Measurements from ENCODE around the gene BANP. TPM values are rescaled to one million over a fixed set of nuclear protein-coding genes. Genes with fewer than 3 reads are reported as not detected.

BANP gene
- total and polyA plus RNA-seq, 2 of the 8 experiments (the other 6 are each of a cell fraction or from before 2014, with no cell fraction given): 25.8 to 39.8 TPM

DNA sequence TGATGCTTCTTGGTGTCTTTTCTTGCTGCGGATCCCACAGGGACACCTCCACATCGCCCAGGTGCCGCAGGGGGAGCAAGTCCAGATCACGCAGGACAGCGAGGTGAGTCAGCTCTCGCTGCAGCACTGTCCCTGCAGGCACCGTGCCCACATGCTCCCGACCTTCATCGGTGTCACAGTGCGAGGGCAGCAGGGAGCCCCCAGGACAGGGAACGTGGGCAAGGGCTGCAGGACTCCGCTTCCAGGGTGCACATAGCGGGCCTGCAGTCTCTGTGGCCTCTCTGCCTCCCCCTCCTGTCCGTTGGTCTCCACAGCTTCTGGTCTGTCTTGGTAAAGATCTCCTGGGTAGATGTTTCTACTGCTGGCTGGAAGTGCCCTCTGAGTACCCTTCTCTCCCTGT, 84.1 kb downstream of the BANP start (continued):
- TF ChIP-seq, protein P1, sequence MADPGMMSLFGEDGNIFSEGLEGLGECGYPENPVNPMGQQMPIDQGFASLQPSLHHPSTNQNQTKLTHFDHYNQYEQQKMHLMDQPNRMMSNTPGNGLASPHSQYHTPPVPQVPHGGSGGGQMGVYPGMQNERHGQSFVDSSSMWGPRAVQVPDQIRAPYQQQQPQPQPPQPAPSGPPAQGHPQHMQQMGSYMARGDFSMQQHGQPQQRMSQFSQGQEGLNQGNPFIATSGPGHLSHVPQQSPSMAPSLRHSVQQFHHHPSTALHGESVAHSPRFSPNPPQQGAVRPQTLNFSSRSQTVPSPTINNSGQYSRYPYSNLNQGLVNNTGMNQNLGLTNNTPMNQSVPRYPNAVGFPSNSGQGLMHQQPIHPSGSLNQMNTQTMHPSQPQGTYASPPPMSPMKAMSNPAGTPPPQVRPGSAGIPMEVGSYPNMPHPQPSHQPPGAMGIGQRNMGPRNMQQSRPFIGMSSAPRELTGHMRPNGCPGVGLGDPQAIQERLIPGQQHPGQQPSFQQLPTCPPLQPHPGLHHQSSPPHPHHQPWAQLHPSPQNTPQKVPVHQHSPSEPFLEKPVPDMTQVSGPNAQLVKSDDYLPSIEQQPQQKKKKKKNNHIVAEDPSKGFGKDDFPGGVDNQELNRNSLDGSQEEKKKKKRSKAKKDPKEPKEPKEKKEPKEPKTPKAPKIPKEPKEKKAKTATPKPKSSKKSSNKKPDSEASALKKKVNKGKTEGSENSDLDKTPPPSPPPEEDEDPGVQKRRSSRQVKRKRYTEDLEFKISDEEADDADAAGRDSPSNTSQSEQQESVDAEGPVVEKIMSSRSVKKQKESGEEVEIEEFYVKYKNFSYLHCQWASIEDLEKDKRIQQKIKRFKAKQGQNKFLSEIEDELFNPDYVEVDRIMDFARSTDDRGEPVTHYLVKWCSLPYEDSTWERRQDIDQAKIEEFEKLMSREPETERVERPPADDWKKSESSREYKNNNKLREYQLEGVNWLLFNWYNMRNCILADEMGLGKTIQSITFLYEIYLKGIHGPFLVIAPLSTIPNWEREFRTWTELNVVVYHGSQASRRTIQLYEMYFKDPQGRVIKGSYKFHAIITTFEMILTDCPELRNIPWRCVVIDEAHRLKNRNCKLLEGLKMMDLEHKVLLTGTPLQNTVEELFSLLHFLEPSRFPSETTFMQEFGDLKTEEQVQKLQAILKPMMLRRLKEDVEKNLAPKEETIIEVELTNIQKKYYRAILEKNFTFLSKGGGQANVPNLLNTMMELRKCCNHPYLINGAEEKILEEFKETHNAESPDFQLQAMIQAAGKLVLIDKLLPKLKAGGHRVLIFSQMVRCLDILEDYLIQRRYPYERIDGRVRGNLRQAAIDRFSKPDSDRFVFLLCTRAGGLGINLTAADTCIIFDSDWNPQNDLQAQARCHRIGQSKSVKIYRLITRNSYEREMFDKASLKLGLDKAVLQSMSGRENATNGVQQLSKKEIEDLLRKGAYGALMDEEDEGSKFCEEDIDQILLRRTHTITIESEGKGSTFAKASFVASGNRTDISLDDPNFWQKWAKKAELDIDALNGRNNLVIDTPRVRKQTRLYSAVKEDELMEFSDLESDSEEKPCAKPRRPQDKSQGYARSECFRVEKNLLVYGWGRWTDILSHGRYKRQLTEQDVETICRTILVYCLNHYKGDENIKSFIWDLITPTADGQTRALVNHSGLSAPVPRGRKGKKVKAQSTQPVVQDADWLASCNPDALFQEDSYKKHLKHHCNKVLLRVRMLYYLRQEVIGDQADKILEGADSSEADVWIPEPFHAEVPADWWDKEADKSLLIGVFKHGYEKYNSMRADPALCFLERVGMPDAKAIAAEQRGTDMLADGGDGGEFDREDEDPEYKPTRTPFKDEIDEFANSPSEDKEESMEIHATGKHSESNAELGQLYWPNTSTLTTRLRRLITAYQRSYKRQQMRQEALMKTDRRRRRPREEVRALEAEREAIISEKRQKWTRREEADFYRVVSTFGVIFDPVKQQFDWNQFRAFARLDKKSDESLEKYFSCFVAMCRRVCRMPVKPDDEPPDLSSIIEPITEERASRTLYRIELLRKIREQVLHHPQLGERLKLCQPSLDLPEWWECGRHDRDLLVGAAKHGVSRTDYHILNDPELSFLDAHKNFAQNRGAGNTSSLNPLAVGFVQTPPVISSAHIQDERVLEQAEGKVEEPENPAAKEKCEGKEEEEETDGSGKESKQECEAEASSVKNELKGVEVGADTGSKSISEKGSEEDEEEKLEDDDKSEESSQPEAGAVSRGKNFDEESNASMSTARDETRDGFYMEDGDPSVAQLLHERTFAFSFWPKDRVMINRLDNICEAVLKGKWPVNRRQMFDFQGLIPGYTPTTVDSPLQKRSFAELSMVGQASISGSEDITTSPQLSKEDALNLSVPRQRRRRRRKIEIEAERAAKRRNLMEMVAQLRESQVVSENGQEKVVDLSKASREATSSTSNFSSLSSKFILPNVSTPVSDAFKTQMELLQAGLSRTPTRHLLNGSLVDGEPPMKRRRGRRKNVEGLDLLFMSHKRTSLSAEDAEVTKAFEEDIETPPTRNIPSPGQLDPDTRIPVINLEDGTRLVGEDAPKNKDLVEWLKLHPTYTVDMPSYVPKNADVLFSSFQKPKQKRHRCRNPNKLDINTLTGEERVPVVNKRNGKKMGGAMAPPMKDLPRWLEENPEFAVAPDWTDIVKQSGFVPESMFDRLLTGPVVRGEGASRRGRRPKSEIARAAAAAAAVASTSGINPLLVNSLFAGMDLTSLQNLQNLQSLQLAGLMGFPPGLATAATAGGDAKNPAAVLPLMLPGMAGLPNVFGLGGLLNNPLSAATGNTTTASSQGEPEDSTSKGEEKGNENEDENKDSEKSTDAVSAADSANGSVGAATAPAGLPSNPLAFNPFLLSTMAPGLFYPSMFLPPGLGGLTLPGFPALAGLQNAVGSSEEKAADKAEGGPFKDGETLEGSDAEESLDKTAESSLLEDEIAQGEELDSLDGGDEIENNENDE (IDR thresholded peaks at IDR 0.05; ENCODE audit: insufficient replicate concordance, low read length): no peak
